Measurements from ENCODE around the gene RNF208. TPM values are rescaled to one million over a fixed set of nuclear protein-coding genes. Genes with fewer than 3 reads are reported as not detected.
"Not testable (repeated sequence)": the region's sequence is repeated elsewhere in the genome, so short reads cannot be mapped to it uniquely, and the experiment has no call there.

Gene RNF208, protein sequence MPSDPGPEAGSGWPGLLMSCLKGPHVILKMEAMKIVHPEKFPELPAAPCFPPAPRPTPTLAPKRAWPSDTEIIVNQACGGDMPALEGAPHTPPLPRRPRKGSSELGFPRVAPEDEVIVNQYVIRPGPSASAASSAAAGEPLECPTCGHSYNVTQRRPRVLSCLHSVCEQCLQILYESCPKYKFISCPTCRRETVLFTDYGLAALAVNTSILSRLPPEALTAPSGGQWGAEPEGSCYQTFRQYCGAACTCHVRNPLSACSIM
- polyA plus RNA-seq (ENCODE audit: insufficient read length), result 4.2 TPM

DNA sequence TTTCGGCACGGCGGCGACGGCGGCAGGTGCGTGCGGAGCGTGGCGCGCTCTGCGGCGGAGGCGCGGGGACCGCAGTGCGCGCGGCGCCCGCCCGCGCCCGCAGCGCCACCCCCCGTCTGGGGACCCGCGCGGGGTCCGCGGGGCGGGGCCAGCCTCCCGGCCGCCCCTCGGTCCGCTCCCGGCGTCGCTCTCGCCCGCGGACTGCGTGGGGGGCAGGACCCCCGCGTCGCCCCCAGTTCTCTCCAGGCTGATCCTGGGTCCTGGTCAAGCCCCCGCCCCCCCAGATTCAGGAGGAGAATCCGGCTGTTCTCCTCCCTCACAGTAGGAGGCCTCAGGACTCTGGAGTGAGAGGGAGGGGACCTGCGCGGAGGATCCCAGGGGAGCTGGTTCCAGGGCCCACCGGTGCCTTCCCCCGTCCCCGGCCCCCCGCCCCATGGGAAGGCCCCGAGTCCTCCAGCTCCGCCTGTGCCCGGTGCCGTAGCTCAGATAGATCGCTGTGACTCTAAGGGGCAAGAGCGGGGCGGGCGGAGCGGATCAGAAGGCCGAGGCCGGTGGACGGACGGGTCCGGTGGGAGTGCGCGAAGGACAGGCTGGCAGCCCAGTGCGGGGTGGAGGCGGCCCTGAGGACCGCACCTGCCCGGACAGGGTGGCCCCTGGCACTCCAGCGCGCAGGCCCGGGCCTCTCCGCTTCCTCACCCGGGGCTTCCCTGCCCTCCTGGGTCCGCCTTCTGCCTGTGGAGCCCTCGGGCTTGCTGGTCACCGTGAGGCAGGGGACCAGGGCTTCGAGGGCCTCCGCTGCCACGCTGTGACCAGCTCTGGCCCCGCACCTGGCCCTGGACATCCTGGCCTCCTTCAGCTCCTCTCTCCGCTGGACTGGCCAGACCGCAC lies at the start of gene RNF208:
Gene RNF208, minus strand, starts transcription at position 51 of the 888 bp plus-strand sequence. CDS start 1,028 bp downstream, outside the sequence.
- no peak for DNase-seq

DNA sequence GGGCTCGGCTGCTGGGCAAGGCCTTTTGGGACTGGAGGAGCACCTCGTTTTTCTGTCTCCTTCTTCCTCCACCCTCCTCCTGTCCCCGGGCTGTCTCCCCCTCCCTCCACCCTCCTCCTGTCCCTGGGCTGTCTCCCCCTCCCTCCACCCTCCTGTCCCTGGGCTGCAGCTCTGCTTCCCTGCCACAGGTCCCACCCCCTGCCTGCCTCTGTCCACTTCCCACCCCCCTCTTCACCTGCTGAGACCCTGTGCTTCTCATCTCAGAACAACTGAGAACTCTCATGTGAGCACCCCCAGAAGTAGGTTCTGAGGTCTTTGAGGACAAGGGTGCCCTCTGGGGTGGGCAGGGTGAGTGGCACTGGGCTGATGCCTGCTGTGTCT lies 49.6 kb upstream of the RNF208 start:
- no peak for DNase-seq

DNA sequence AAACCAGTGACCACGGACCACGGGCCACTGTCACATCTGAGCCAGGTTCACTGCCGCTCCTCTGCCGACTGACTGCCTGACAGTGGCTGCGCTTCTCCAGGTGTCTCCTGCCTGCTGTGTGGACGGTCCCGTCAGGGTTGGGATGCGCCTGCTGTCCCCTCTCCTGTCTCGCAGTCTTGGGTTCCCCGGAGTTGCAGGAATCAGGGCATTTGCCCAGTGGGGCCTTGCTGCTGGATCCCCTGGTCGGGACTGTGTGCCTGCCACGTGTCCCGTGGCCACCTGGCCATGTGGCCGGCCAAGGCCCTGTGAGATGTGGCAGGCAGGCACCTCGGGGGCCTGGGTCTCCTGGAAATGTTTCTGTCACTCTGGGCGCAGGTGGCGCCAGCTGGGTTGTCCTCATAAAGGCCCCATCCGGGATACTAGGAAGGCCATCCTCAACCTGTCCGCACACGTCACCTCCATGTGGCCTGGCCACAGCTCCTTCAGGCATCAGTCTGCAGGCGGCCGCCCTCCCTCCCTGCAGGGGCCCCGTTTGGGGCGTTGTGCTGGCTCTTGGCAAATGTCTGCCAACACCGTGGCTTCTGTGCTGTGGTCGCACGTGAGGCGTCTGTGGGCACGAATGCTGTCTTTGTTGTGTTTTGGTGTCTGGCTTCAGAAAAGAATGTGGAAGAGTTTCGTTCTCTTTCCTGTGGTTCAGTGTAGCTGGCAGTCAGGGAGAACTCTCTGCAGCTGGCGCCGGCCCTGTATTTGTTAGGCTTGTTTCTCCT lies 49.1 kb upstream of the RNF208 start:
- no peak for DNase-seq

DNA sequence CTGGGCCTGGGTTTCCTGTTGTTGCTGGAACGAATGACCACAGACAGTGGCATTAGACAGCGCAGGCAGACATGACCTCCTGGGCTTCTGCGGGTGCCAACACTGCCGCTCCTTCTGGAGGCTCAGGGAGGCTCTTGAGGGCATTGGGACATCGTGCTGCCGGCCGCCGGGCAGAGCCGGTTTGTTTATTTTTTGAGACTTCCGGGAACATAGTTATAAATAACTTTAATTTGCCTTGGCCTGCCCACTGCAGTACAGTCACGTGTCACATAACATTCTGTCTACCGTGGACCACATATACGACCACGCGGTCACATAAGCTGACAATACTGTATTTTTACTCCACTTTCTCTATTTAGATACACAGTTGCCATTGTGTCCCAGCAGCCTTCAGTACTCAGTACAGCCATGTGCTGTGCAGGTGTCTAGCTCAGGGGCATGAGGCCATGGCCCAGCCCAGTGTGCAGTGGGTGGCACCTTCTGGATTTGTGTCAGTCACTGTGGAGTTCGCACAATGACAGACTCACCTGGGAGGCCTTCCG lies 47.3 kb upstream of the RNF208 start:
- DNase-seq, result no peak

DNA sequence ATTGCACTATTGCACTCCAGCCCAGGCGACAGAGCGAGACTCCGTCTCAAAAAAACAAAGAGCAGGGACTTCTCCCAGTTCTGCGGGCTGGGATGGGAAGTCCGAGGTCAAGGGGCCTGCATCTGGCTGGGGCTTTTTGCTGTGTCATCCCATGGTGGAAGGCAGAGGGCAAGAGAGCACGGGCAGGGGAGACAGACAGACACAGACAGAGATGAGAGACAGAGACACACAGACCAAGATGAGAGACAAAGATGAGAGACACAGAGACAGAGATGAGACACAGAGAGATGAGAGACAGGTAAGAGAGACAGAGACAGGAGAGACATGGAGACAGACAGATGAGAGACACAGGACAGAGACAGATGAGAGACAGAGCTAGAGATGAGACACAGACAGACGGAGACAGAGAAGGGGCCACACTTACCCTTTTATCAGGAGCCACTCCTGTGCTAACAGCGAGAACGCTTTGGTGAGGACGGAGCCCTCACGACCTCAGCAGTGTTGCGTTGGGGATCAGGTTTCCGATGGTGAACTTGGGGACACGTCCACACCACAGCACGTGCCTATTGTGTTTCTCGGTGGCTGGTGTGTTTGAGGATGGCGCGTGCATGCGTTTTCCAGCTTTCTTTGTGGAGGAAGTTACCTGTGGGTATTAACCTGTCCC lies 46.6 kb upstream of the RNF208 start:
- DNase-seq, result no peak

DNA sequence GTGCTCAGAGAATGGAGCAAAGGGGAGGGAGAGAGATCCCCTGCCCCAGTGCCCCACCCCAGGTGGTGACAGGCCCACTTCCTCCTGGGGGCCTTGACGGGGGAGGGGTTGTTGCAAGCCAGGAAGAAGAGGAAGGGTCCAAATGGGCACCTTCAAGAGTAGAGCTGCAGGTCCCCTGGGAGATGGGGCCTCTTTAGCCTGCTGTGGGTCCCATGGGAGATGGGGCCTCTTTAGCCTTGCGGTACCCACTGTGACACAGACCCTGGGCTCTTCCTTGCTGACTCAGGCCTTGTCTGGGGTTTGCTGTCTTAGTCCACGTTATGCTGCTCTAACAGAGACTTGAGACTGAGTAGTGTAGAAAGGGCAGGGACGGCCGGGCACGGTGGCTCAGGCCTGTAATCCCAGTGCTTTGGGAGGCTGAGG lies 45.9 kb upstream of the RNF208 start:
- DNase-seq, result no peak

DNA sequence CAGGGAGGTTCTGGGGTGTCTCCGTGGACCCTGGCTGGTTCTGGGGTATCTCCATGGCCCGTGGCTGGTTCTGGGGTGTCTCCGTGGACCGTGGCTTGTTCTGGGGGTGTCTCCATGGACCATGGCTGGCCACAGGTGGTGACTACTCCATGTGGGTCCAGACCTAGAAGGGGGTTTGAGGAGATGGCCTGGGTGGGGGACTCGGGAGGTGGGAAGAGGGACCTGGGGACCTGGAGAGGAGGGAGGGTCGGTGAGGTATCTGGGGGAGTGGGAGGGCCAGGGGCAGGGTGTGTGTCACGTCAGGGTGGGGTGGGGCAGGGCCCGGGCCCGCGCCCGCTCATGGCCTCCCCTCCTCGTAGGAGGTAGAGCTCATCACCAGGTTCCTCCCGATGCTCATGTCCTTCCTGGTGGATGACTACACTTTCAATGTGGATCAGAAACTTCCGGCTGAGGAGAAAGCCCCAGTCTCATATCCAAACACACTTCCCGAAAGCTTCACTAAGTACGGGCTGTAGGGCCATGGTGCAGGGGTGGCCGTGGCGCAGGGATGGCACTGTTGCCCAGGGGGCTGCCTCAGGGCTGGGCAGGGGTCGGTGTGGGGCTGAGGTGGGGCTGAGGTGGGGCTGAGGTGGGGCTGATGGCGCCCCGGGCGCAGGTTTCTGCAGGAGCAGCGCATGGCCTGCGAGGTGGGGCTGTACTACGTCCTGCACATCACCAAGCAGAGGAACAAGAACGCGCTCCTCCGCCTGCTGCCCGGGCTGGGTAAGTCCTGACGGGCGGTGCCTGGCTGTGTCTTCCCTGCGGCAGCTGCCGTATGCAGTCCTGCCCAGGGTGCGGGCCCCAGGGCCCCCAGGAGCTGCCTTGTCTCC lies 44.8 kb upstream of the RNF208 start:
- DNase-seq, result no peak

DNA sequence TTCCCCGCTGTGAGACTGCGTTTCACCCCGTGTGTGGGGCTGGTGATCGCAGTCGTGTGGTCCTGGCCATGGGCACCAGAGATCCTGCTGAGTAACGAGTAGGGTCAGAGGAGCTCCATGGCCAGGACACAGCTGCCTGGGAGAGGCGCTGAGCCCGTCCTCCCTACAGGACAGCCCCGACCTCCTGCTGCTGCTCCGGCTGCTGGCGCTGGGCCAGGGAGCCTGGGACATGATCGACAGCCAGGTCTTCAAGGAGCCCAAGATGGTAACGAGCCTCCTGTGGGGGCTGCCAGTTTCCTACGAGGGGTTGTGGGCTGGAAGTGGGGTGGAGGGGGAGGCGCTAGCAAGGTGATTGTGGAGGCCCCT lies 44.1 kb upstream of the RNF208 start:
- DNase-seq, result no peak

DNA sequence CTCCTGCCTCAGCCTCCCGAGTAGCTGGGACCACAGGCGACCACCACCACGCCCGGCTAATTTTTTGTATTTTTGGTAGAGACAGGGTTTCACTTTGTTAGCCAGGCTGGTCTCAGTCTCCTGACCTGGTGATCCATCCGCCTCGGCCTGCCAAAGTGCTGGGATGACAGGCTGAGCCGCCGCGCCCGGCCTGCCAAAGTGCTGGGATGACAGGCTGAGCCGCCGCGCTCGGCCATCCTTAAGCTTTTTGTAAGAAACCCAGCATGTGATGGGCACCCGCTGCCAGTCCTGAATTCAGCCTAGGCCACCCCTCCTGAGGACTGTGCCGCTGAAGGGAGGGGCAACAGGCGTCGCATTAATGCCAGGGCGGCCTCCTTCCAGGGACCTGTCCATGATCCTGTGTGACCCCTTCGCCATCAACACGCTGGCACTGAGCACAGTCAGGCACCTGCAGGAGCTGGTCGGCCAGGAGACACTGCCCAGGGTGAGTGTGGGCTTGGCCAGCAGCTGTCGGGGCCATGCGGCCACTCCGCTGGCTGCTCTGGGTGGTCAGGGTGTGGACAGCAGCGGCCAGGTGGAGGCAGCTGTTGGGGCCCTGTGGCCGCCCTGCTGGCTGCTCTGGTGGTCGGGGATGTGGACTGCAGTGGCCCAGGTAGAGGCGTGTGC lies 43.6 kb upstream of the RNF208 start:
- no peak for DNase-seq

DNA sequence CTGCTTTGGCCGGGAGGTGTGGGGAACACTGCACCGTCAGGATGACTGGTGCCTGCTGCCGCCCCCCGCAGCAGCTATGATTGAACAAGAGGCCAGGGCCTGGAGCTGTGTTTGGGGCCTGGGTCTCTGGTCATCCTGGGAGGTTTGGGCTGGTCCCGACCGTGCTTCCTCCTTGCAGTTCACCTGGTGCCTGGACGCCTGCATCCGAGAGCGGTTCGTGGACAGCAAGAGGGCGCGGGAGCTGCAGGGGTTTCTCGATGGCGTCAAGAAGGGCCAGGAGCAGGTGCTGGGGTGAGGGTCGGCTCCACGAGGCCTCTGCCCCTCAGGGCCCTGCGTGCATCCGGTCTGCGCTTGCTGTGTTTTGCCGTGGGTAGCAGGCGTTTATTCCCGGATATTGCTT lies 42.0 kb upstream of the RNF208 start:
- no peak for DNase-seq

DNA sequence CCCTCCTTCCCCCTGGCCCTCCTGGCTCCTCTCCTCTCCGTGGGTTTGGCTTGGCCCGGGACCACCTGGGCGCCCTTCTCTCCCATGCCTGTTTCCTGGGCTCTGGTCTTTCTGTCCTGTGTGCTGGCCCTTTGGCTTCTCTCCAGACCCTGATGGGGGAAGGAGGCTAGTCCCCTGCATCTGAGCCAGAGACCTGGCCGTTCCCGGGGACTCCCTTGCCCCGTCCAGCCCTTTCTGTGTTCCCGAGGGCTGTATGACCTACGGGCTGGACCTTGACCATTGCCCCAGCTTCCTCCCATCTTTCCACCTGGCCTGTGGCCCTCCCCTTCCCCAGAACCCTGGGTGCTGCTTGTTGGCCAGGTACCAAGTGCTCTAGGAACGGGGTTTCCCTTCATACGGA lies 41.5 kb upstream of the RNF208 start:
- no peak for DNase-seq

DNA sequence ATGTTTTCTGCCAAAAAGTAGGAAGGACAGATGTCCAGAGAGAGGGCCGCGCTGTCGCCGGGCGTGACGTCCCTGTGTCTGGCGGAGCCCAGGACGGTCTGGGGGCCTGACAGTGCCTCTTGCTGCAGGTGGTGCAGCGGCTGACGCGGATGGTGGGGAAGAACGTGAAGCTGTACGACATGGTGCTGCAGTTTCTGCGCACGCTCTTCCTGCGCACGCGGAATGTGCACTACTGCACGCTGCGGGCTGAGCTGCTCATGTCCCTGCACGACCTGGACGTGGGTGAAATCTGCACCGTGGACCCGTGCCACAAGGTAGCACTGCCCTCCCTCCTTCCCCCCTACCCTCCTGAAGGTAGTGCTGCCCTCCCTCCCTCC lies 40.9 kb upstream of the RNF208 start:
- no peak for DNase-seq

DNA sequence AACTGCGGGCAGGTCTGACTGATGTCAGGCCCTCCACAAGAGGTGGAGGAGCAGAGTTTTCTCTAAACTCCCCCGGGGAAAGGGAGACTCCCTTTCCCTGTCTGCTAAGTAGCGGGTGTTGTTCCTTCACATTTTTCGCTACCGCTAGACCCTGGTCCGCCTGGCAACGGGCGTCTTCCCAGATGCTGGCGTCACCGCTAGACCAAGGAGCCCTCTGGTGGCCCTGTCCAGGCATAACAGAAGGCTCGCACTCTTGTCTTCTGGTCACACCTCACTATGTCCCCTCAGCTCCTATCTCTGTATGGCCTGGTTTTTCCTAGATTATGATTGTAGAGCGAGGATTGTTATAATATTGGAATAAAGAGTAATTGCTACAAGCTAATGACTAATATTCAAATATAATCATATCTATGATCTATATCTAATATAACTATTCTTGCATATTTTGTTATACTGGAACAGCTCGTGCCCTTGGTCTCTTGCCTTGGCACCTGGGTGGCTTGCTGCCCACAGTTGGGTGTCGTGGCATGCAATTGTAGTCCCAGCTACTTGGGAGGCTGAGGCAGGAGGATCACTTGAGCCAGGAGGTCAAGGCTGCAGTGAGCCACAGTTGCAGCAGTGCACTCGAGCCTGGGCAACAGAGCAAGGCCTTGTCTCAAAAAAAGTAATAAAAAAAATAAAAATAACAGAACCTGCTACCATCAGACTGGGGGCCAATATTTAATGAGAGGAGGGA lies 40.3 kb upstream of the RNF208 start:
- not testable (repeated sequence) for DNase-seq

DNA sequence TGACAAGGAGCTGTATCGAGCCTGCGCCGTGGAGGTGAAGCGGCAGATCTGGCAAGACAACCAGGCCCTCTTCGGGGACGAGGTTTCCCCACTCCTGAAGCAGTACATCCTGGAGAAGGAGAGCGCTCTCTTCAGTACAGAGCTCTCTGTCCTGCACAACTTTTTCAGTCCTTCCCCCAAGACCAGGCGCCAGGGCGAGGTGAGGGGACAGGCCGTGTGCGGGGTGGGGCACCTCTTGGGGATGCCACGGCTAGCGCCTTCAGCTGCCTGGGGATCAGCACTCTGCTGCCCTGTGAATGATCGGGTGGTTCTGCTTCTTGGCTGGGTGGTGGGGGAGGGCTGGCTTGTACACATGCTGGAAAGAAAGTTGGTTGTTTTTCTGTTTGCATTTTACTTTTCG lies 34.8 kb upstream of the RNF208 start:
- no peak for DNase-seq

DNA sequence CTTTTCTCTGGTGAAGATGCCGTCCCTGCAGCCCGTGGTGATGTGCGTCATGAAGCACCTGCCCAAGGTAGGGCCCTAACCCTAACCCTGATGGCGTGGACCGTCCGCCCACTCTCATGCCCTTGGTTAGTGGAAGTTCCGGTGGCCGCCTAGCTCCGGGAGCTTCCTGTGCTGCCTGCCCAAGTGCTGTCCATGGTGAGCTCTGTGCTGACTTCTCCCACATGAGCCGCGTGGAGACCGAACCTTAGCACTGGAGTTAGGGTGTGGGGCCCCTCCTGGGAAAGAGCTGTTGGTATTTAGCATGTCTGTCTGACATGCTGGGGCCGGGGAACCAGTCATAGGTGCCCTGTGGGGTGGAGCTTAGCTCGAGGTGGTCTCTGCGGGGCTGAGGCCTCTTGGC lies 34.3 kb upstream of the RNF208 start:
- DNase-seq, result no peak

DNA sequence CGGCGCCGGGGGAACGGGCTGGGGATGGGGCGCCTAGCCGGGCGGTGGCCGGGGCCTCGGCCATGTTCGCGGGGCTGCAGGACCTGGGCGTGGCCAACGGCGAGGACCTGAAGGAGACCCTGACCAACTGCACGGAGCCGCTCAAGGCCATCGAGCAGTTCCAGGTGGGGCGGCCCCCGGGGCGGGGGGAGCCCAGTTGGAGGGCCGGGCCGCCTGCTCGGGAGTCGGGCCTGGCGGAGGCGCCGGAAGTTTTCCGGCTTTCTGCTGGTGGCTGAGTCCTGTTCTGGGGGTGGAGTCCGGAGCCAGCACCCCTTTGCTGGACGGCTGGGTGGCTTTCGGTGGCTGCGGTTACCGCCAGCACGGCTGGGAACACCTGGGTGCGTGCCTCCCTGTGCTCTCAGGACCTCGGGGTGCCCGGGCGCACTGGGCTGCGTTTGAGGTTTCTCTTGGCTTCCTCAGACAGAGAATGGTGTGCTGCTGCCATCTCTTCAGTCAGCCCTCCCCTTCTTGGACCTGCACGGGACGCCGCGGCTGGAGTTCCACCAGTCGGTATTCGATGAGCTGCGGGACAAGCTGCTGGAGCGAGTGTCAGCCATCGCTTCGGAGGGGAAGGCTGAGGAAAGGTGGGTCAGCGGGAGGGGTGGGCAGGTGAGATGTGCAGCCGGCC lies 33.5 kb upstream of the RNF208 start:
- DNase-seq, result no peak

DNA sequence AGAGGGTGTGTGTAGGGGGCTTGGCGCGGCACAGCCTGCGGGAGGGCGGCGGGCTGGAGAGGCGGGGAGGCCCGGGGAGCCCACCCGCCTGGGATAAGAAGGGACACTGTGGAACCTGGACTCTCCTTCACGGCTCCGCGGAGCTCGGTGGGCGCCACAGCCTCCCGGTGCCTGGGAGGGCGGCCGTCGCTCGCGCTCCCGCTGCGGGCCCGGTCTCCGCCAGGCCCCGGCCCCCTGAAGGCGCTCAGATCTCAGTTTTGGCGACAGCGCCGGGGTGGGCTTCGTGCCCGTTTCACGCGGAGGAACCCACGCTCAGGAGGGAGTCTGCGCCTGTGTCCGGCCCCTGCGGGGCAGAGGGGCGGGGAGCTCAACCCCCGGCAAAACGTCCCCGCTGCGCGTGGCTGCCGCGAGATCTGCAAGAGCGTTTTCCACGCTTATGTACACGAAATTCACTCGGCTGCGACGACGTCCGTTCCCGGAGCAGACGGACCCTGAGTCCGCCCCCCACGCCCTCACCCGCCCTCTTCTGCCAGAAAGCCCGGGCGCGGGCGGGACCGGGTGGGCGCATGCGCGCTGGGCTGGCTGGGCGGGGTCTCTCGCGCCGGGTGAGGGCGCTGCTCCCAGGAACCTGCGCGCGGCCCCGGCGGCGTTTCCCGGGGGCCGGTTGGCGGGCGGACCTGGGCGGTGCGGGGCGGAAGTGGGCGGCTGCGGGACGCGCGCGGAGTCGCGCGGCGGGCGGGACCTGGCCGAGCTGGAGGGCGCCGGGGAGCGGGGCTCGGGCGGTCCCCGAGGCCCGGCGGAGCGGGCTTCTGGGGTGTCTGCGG lies 32.8 kb upstream of the RNF208 start, which contains the start of gene NELFB:
Gene NELFB, plus strand, starts transcription at position 704 of the 824 bp plus-strand sequence.
- peak; percentile 95 for DNase-seq

Data from hindlimb muscle (tissue), 1 donor.